Nephron (organoid): ENCODE data around the gene BTRC.
"Not testable (repeated sequence)": the region's sequence is repeated elsewhere in the genome, so short reads cannot be mapped to it uniquely, and the experiment has no call there.

Source experiments
- H3K27ac Mint-ChIP-seq, 3 experiments: 2 replicates each; pipeline ENCODE4 v1.8.0; 2020; ENCODE audit warnings: mixed read lengths in 3 of 3, mild to moderate bottlenecking in 2 of 3, moderate library complexity in 1 of 3
- H3K27me3 Mint-ChIP-seq: 2 replicates; pipeline ENCODE4 v1.8.0; 2021; ENCODE audit warnings: low read depth, mild to moderate bottlenecking, moderate library complexity, mixed read lengths
- H3K36me3 Mint-ChIP-seq: 2 replicates; pipeline ENCODE4 v1.8.0; 2020; ENCODE audit warnings: low read depth, mixed read lengths
- H3K4me1 Mint-ChIP-seq: 2 replicates; pipeline ENCODE4 v1.8.0; 2020; ENCODE audit warnings: mixed read lengths
- H3K4me3 Mint-ChIP-seq, 3 experiments: 2 replicates each; pipeline ENCODE4 v1.8.0; 2020; ENCODE audit warnings: mild to moderate bottlenecking in 3 of 3, mixed read lengths in 3 of 3, moderate library complexity in 2 of 3
- H3K9me3 Mint-ChIP-seq: 2 replicates; pipeline ENCODE4 v1.8.0; 2020; ENCODE audit warnings: mixed read lengths
- CTCF ChIP-seq, 3 experiments: fragments of 200-600 bp; sonication (generic); IDR thresholded peaks; one replicate each; pipeline ENCODE4 v1.5.0; 2021; ENCODE audit warnings: antibody characterized with exemption in 3 of 3; ENCODE audit not compliant: unreplicated experiment in 3 of 3

Gene BTRC

GRCh38 chr10:101580486-101581399 is 226.8 kb downstream of the BTRC start:
- H3K4me3 Mint-ChIP-seq: no peak overlapping the region
- peaks cover 30% of the 10 kb centered on the region for H3K36me3 Mint-ChIP-seq
- no peaks in the 10 kb centered on the region for H3K9me3 Mint-ChIP-seq
- peaks cover 3% of the 10 kb centered on the region for H3K27me3 Mint-ChIP-seq
- no peaks in the 10 kb centered on the region for H3K4me1 Mint-ChIP-seq
- TF ChIP-seq CTCF (IDR thresholded peaks at IDR 0.05; ENCODE audit: unreplicated experiment in 3 of 3): no peak
- no peak overlapping the region for H3K27ac Mint-ChIP-seq

GRCh38 chr10:101585841-101586240 is 231.9 kb downstream of the BTRC start:
- H3K4me1 Mint-ChIP-seq: peaks cover 28% of the 10 kb centered on the region
- TF ChIP-seq CTCF (IDR thresholded peaks at IDR 0.05; ENCODE audit: unreplicated experiment in 3 of 3): no peak
- H3K36me3 Mint-ChIP-seq: peaks cover 22% of the 10 kb centered on the region
- H3K9me3 Mint-ChIP-seq: no peaks in the 10 kb centered on the region
- no peaks in the 10 kb centered on the region for H3K27me3 Mint-ChIP-seq
- no peak overlapping the region for H3K27ac Mint-ChIP-seq
- peak overlapping the region in 2 of 3 experiments; percentile 59 to 66 for H3K4me3 Mint-ChIP-seq

- H3K4me1 Mint-ChIP-seq: peaks cover 28% of the 10 kb centered on the region
- H3K36me3 Mint-ChIP-seq: peaks cover 15% of the 10 kb centered on the region
- no peak for TF ChIP-seq CTCF (IDR thresholded peaks at IDR 0.05; ENCODE audit: unreplicated experiment in 3 of 3)
- H3K27ac Mint-ChIP-seq: peak within 1 kb of the TSS; percentile 23 to 91 (median 67)
- no peaks in the 10 kb centered on the region for H3K9me3 Mint-ChIP-seq
- no peaks in the 10 kb centered on the region for H3K27me3 Mint-ChIP-seq
- H3K4me3 Mint-ChIP-seq: peak within 1 kb of the TSS; percentile 95 to 96 (median 96)
Measured at GRCh38 chr10:101587725-101588653, 234.0 kb downstream of the BTRC start, which contains the start of the genes DPCD and POLL. Gene DPCD (plus strand): TSS chr10:101588321. CDS start chr10:101588337, 16 bp downstream. Gene POLL (minus strand): TSS chr10:101588257. CDS start chr10:101587360, 897 bp downstream.

GRCh38 chr10:101588879-101589278 is 234.9 kb downstream of the BTRC start:
- no peak for TF ChIP-seq CTCF (IDR thresholded peaks at IDR 0.05; ENCODE audit: unreplicated experiment in 3 of 3)
- Mint-ChIP-seq H3K4me3 (peak overlapping the region; percentile 95 to 96 (median 96)), H3K27me3 (no peaks in the 10 kb centered on the region), H3K27ac (no peak overlapping the region), H3K9me3 (no peaks in the 10 kb centered on the region), H3K4me1 (peaks cover 28% of the 10 kb centered on the region), H3K36me3 (peaks cover 11% of the 10 kb centered on the region)

GRCh38 chr10:101593331-101593730 is 239.4 kb downstream of the BTRC start:
- not testable (repeated sequence) for H3K9me3 Mint-ChIP-seq

More at GRCh38 chr10:101593331-101593730, 239.4 kb downstream of the BTRC start:
- H3K36me3 Mint-ChIP-seq, H3K4me3 Mint-ChIP-seq, H3K27ac Mint-ChIP-seq, H3K27me3 Mint-ChIP-seq: not testable (repeated sequence)
- H3K4me1 Mint-ChIP-seq: peaks cover 13% of the 10 kb centered on the region
